K562 (cell line): Measurements from ENCODE around the gene GCSH. TPM values are rescaled to one million over a fixed set of nuclear protein-coding genes. Genes with fewer than 3 reads are reported as not detected.
A peak's percentile ranks its signal among the peaks of the same experiment; 100 is the strongest.

Experiments used
- ATAC-seq: fragments of 200-7000 bp; cut with Tn5 transposase; 3 replicates; pipeline ENCODE4 v1.9.1; 2020; ENCODE audit warnings: moderate library complexity
- BruUV-seq: library from RNA; stranded (reverse); fragments of 400-500 nt; replicated peaks from 2 replicates; lab custom pipeline; 2021; lab: Mats Ljungman, UMichigan
- CTCF ChIA-PET: fragments of 300-600 bp; formaldehyde crosslinking; extraction: SDS; loops from one replicate; lab custom pipeline; 2021; ENCODE audit warnings: low intra/inter-chr PET ratio; lab: Yijun Ruan, JAX
- POLR2A ChIA-PET: fragments of 300-600, 350-650 bp; sonication (Branson Sonifier 250); formaldehyde crosslinking; extraction: SDS; loops from one replicate; lab custom pipeline; 2021; ENCODE audit warnings: antibody characterized with exemption, inconsistent platforms; lab: Yijun Ruan, JAX
- DNase-seq, 4 experiments: peaks; one replicate each; pipeline versions ENCODE4 v3.0.0 to v3.0.0-alpha.2; 2011 to 2018; ENCODE audit warnings: low spot score in 3 of 4, mixed read lengths in 3 of 4; ENCODE audit errors: extremely low read depth in 1 of 4
- FAIRE-seq: peaks from 2 replicates; lab custom pipeline; 2011; peaks lifted over from hg19 to GRCh38; lab: Jason Lieb, UNC
- H2AFZ ChIP-seq: 2 replicates; pipeline ENCODE4 v1.6.0; 2011; ENCODE audit warnings: low read depth, low read length, control low read depth, inconsistent platforms
- H3K27ac ChIP-seq: fragments of 200-600 bp; 3 replicates; pipeline ENCODE4 v1.8.0; 2011; ENCODE audit warnings: low read depth, mild to moderate bottlenecking, control low read depth, inconsistent platforms, low read length, moderate library complexity, mixed read lengths; ENCODE audit errors: extremely low read depth
- H3K27me3 ChIP-seq, 2 experiments: fragments of 300-600 bp in 1 of 2; 2 replicates in 1 of 2; 3 replicates in 1 of 2; pipeline versions ENCODE4 v1.6.0 to v1.8.0; 2011; ENCODE audit warnings: inconsistent platforms in 2 of 2, low read length in 2 of 2, mild to moderate bottlenecking in 1 of 2, mixed read lengths in 1 of 2, moderate library complexity in 1 of 2; ENCODE audit not compliant: control insufficient read depth in 2 of 2, insufficient read depth in 2 of 2
- H3K36me3 ChIP-seq: fragments of 300-600 bp; 3 replicates; pipeline ENCODE4 v1.8.0; 2011; ENCODE audit warnings: mild to moderate bottlenecking, low read length, inconsistent platforms; ENCODE audit not compliant: control insufficient read depth, insufficient read depth
- H3K4me1 ChIP-seq, 2 experiments: fragments of 200-600 bp in 1 of 2; replicated peaks in 1 of 2; 2 replicates in 1 of 2; 3 replicates in 1 of 2; pipeline versions ENCODE4 v1.5.1 to v1.8.0; 2011; ENCODE audit warnings: inconsistent platforms in 2 of 2, low read length in 2 of 2, mild to moderate bottlenecking in 1 of 2, mixed read lengths in 1 of 2, moderate library complexity in 1 of 2; ENCODE audit not compliant: control insufficient read depth in 2 of 2, insufficient read depth in 2 of 2
- H3K4me2 ChIP-seq: 2 replicates; pipeline ENCODE4 v1.6.1; 2011; ENCODE audit warnings: low read length, control low read depth, inconsistent platforms, mixed read lengths; ENCODE audit not compliant: insufficient read depth
- H3K4me3 ChIP-seq: fragments of 200-600 bp; sonication (generic), shearing (Covaris generic); 2 replicates; pipeline ENCODE4 v1.5.1; 2016; ENCODE audit warnings: control low read depth, inconsistent platforms
- H3K79me2 ChIP-seq: fragments of 200-600 bp; 3 replicates; pipeline ENCODE4 v1.8.0; 2011; ENCODE audit warnings: low read length, inconsistent platforms; ENCODE audit not compliant: control insufficient read depth, insufficient read depth
- H3K9ac ChIP-seq, 2 experiments: 2 replicates each; pipeline versions ENCODE4 v1.6.0 to v1.6.1; 2011; ENCODE audit warnings: low read depth in 2 of 2, low read length in 2 of 2, control low read depth in 1 of 2, inconsistent platforms in 1 of 2, mild to moderate bottlenecking in 1 of 2, mixed read lengths in 1 of 2; ENCODE audit not compliant: insufficient read depth in 1 of 2
- H3K9me1 ChIP-seq: one replicate; pipeline ENCODE4 v1.6.0; 2011; ENCODE audit warnings: inconsistent platforms, mild to moderate bottlenecking, low read length, moderate library complexity; ENCODE audit not compliant: control insufficient read depth, insufficient read depth
- H3K9me3 ChIP-seq: replicated peaks from 2 replicates; pipeline ENCODE4 v1.5.1; 2011; ENCODE audit warnings: low read depth, low read length, inconsistent platforms; ENCODE audit not compliant: control insufficient read depth, insufficient read depth
- H4K20me1 ChIP-seq: replicated peaks from 2 replicates; pipeline ENCODE4 v1.6.1; 2011; ENCODE audit warnings: low read length, inconsistent platforms, mixed read lengths; ENCODE audit not compliant: control insufficient read depth, insufficient read depth
- ATF1 ChIP-seq, 2 experiments: fragments of 450-650 bp in 1 of 2; IDR thresholded peaks; 2 replicates each; pipeline ENCODE4 v1.6.1; 2016; ENCODE audit warnings: missing compliant biosample characterization in 1 of 2, missing genetic modification characterization in 1 of 2
- EGR1 ChIP-seq: fragments of 450-650 bp; conservative IDR thresholded peaks from 2 replicates; pipeline ENCODE4 v1.6.1; 2017; ENCODE audit warnings: mild to moderate bottlenecking
- FOXA1 ChIP-seq: fragments of 450-650 bp; IDR thresholded peaks from 2 replicates; pipeline ENCODE4 v1.6.1; 2016; ENCODE audit warnings: mild to moderate bottlenecking, borderline replicate concordance
- FUS ChIP-seq: fragments of 200-400 bp; formaldehyde crosslinking; optimal IDR thresholded peaks from 2 replicates; pipeline ENCODE3; 2017; ENCODE audit warnings: low read depth, low read length
- IRF9 ChIP-seq: fragments of 450-650 bp; IDR thresholded peaks from 2 replicates; pipeline ENCODE4 v1.6.1; 2016; ENCODE audit warnings: missing biosample characterization, missing genetic modification characterization
- STAT5A ChIP-seq: IDR thresholded peaks from 2 replicates; pipeline ENCODE4 v1.6.1; 2012; ENCODE audit warnings: low read length, inconsistent platforms, borderline replicate concordance
- ZBTB17 ChIP-seq: fragments of 450-650 bp; formaldehyde crosslinking; IDR thresholded peaks from 2 replicates; pipeline ENCODE4 v1.4.0; 2020; ENCODE audit warnings: mild to moderate bottlenecking
- ZFP30 ChIP-seq: fragments of 250-450 bp; sonication (Bioruptor Pico); IDR thresholded peaks from 2 replicates; pipeline ENCODE4 v1.8.0; 2022; ENCODE audit warnings: moderate library complexity, mild to moderate bottlenecking, inconsistent platforms, borderline replicate concordance
- ZNF324 ChIP-seq: fragments of 250-450 bp; sonication (Bioruptor Pico); IDR thresholded peaks from 2 replicates; pipeline ENCODE4 v1.4.0; 2020; ENCODE audit warnings: mild to moderate bottlenecking
- ZNF644 ChIP-seq: fragments of 200-800 bp; sonication (Bioruptor generic); IDR thresholded peaks from 2 replicates; pipeline ENCODE4 v1.6.1; 2016; ENCODE audit warnings: low read depth, missing genetic modification characterization, missing compliant biosample characterization
- WGBS: fragments of 100-300 bp; shearing (Covaris generic); methylation state at CpG from one replicate; pipeline ENCODE4 v1.1.6; 2016; ENCODE audit warnings: low coverage, mixed read lengths; ENCODE audit not compliant: insufficient coverage; ENCODE audit errors: missing lambda C conversion rate; 5-methylcytosine and 5-hydroxymethylcytosine counted together
- in situ Hi-C: fragments of 300-500 bp; cut with MboI; formaldehyde crosslinking; loops from 4 replicates; pipeline ENCODE4 v1.15.0; 2018; ENCODE audit warnings: inconsistent platforms, mixed read lengths
- intact Hi-C: fragments of 100-400 bp; cut with micrococcal nuclease; formaldehyde crosslinking; loops from 2 replicates; pipeline ENCODE4 v1.14.2; 2022
- polyA plus RNA-seq, 8 experiments: library from polyadenylated mRNA; depleted of rRNA in 4 of 8; stranded (reverse) in 5 of 8; unstranded in 3 of 8; fragments of >200 nt; fragmentation: Nextera tagmentation in 2 of 8; fragmentation: Illumina TruSeq in 1 of 8; extraction: Ambion mirVana in 2 of 8; extraction: Trizol in 1 of 8; gene quantifications; 2 replicates each; pipeline versions ENCODE4 v1.2.1 to v1.2.3, GENCODE V29; 2011 to 2014; ENCODE audit warnings: inconsistent platforms in 1 of 8, missing spikeins in 1 of 8
- total RNA-seq, 7 experiments: library from RNA; depleted of rRNA in 6 of 7; stranded (reverse); fragments of >200 nt in 6 of 7; fragmentation: Illumina TruSeq in 2 of 7; extraction: Trizol in 2 of 7; gene quantifications; 2 replicates each; pipeline versions ENCODE4 v1.2.1 to v1.2.3, GENCODE V29; 2011 to 2021; ENCODE audit warnings: low replicate concordance in 1 of 7

Gene GCSH
- total and polyA plus RNA-seq, 9 of the 15 experiments (the other 6 are each of a cell fraction or from before 2014, with no cell fraction given) = 35.0 to 121 (median 89.0) TPM

DNA sequence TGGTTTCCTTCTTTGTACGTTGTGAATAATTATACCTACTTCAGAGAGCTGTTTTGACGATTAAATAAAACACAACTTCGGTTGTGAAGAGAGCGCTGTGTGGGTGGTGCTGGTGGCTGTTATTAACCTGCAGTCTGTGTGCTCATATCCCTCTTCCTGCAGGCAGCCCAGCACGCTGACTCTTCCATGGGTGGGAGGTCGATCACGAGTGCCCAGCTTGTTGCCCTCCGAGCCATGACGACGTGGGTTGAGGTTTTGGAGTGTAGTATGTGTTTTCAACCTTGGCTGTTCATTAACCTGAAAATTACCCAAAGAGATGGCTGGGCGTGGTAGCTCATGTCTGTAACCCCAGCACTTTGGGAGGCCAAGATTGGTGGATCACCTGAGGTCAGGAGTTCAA is 11.3 kb upstream of the GCSH start:
- Histone ChIP-seq H2AFZ (0 out of 2 replicates have a peak overlapping the region, but pooled peaks have one; percentile 20), H3K9ac (0 out of 4 replicates have a peak overlapping the region, but pooled peaks of 1 of the 2 experiments have one; percentile 49), H3K79me2 (no peaks in the 10 kb centered on the region), H3K27ac (no peak overlapping the region), H3K4me2 (no peak overlapping the region), H3K36me3 (no peaks in the 10 kb centered on the region), H3K9me3 (no peaks in the 10 kb centered on the region), H3K9me1 (no peaks in the 10 kb centered on the region)
- no peak for DNase-seq
- intact Hi-C loops = no loop called here
- in situ Hi-C loops = no loop called here
- no TSS peak for BruUV-seq
- CTCF ChIA-PET = no interaction called here
- POLR2A ChIA-PET = interaction anchor here (1.2 to 1.6 kb wide), 2 partner anchors 8 to 13 kb away, joined by 3 to 4 read pairs; no protein-coding TSS in a partner anchor
- 12% methylated on average over 11 of the region's 11 CpGs for WGBS
- TF ChIP-seq EGR1 = peak; percentile 40
- TF ChIP-seq ZFP30 (CRISPR knock-in tag) = no peak
- TF ChIP-seq, all 486 proteins: peak for 1
- H3K4me1 ChIP-seq = no peaks in the 10 kb centered on the region; a peak in 2 of 5 replicates
- no peak overlapping the region for H3K4me3 ChIP-seq
- ATAC-seq (no peak), FAIRE-seq (no peak)
- peaks cover 39 to 56% of the 10 kb centered on the region in 2 experiments for H3K27me3 ChIP-seq
- peaks cover 3% of the 10 kb centered on the region; the same call in 1 of the 2 replicates for H4K20me1 ChIP-seq

DNA sequence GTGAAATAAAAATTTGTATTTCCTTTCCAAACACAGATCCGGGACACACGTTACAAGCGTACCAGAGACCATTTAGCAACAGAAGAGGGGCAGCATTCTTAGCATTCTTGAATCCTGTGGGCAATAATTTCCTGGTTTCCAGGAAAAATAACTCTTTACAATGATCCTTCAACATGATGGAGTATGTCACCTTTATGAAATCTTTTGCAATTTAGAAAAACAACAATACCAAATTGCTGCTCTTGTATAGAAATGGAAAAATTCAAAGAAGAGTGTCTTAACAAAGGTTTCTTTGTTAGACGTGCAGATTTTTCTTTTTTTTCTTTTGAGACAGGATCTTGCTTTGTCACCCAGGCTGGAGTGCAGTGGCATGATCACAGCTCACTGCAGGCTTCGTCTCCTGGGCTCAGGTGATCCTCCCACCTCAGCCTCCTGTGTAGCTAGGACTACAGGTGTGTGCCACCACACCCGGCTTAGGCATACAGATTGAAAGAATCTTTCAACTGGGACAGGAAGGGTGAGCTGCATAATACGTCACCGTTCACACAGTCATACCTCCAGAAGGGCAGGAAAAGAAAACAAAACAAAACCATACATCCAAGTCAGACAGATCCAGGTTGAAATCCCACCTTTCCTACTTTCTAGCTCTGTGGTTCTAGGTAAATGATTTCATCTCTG is 10.8 kb upstream of the GCSH start:
- Histone ChIP-seq H2AFZ (0 out of 2 replicates have a peak overlapping the region, but pooled peaks have one; percentile 20), H3K9me1 (no peaks in the 10 kb centered on the region), H3K4me3 (no peak overlapping the region), H3K27me3 (peaks cover 35 to 51% of the 10 kb centered on the region in 2 experiments), H3K9ac (no peak overlapping the region), H3K9me3 (no peaks in the 10 kb centered on the region), H4K20me1 (peaks cover 3% of the 10 kb centered on the region; the same call in 1 of the 2 replicates), H3K4me1 (no peaks in the 10 kb centered on the region; a peak in 2 of 5 replicates), H3K4me2 (no peak overlapping the region), H3K27ac (no peak overlapping the region), H3K36me3 (no peaks in the 10 kb centered on the region), H3K79me2 (no peaks in the 10 kb centered on the region)
- ChIA-PET CTCF (no interaction called here), POLR2A (interaction anchor here (1.2 to 1.6 kb wide), 2 partner anchors 7 to 13 kb away, joined by 3 to 4 read pairs; no protein-coding TSS in a partner anchor)
- no peak for TF ChIP-seq ZBTB17 (CRISPR knock-in tag)
- no peak for TF ChIP-seq IRF9 (tag)
- no peak for TF ChIP-seq FUS
- no peak for TF ChIP-seq FOXA1
- TF ChIP-seq ZNF644 (tag) = no peak
- no peak for TF ChIP-seq ATF1 (CRISPR knock-in tag; IDR thresholded peaks at IDR 0.05)
- TF ChIP-seq ATF1 (tag; IDR thresholded peaks at IDR 0.05) = 0 out of 2 replicates have a peak, but pooled peaks have one; percentile 14
- no peak for TF ChIP-seq ZNF324
- TF ChIP-seq STAT5A = no peak
- in situ Hi-C loops = no loop called here
- FAIRE-seq (no peak), DNase-seq (no peak), ATAC-seq (no peak)
- WGBS = under 1% methylated on average over 8 of the region's 8 CpGs
- no TSS peak for BruUV-seq
- intact Hi-C loops = no loop called here
